GM19240 (cell line): Measurements from ENCODE around the gene ADRM1.
A peak's percentile ranks its signal among the peaks of the same experiment; 100 is the strongest.

Source experiments
- DNase-seq: peaks from one replicate; pipeline ENCODE4 v3.0.0; 2011; ENCODE audit warnings: low spot score; ENCODE audit not compliant: insufficient read length

ADRM1 gene

DNA sequence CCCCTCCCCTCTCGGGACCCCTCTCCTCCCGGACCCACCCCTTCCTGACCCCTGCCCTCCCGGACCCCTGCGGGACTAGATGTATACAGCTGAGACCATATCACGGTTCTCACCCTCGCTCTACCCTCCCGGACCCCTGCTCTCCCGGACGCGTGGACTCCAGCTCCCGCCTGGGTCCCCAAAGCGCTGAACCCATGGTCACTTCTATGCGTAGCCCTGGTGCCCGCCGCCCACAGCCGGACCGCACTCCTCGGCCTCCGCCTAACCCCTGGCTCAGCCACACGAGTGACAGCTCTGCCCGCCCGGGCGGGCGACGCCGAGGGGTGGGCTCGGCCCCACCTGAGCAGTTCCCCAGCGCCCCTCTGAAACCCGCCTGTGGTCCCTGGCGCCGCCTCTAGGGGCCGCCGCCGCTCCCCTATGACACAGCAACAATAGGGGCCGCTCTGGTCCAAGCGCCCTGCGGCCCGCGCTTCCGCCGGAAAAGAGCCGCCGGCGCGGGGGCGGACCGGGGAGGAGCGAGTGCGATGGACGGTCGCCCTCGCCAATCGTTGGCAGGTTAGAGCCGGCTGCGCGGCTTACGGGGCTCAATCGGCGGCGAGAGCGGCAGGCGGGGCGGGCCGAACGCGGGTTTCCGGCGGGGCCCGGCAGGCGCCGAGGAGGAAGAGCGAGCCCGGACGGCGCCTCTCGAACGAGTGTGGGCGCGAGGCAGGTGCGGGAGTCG lies at the start of gene ADRM1:
Gene ADRM1, plus strand, starts transcription at position 657 of the 721 bp plus-strand sequence. CDS start 572 bp downstream, outside the sequence.
- DNase-seq = peak; percentile 100

DNA sequence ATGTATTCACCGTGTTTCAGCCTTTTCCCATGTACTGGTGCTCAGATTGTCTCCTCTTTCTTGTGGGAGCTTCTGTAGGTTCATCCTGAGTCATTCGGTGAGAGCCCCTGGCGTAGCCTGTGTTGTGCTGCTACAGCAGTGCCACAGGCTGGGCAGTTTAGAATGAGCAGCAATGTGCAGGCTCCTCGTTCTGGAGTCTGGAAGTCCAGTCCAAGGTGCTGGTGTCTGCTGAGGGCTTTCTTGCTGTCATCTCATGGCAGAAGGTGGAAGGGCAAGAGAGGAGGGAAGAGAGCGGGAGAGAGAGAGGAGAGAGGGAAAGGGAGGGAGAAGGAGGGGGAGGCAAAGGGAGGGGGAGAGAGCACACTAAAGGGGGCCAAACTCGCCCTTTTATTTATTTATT lies 49.4 kb upstream of the ADRM1 start:
- DNase-seq = no peak

- DNase-seq = no peak
Measured at GRCh38 chr20:62254021-62254724, 48.6 kb upstream of the ADRM1 start.

DNA sequence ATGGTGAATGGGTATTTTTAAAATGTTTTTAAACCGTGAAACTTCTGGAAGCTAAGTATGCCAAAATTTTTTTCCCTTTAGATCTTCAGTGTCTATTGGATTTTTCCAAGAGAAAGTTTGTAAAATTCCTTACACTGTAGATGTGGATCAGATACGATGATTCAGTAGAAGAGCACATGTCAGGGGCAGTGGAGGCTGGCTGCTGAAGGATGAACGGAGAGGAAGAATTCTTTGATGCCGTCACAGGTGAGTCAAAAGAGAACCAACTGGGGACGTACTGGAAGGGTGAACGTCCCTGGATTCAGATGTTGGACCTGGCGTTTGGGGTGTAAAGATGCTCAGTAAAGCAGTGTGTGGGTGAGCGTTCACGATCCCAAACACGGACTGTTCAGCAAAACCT lies 46.8 kb upstream of the ADRM1 start:
- no peak for DNase-seq

DNA sequence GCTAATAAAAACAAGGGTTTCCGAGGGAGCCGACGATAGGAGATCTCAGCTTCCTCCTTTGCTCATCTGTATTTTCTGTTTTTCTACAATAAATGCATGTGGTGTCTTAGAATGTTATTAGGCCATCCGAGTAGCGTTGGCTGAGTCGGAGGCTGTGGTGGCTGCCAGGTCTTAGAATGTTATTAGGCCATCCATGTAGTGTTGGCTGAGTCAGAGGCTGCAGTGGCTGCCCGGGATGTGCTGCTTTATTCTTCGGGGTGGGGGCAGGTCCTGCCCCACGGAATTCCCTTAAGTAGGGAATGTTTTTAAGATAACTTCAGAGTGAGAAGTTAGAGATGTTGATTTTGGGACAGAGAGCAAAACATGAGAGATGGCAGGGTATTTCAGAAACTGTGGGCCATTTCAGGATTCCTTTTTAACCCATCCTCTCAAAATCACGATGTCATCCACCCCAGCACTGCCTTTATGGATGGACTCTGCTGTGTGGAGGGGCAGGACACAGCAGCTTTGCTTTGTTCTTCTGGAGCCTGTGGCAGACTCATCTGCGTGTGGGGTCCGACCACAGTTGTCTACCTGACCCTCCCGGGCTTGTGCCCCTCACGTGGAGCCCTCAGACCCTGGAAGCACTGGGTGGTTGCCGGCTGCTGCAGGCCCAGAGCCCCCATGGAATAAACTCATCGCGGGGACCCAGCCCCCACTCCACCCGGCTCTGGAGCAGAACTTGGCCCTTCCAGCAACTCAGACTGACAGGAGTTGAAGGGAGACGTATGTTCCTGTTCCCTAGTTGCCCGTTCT lies 44.1 kb upstream of the ADRM1 start:
- no peak for DNase-seq

- no peak for DNase-seq
Measured at GRCh38 chr20:62259294-62259565, 43.6 kb upstream of the ADRM1 start.

- no peak for DNase-seq
Measured at GRCh38 chr20:62262064-62262463, 40.7 kb upstream of the ADRM1 start.

DNA sequence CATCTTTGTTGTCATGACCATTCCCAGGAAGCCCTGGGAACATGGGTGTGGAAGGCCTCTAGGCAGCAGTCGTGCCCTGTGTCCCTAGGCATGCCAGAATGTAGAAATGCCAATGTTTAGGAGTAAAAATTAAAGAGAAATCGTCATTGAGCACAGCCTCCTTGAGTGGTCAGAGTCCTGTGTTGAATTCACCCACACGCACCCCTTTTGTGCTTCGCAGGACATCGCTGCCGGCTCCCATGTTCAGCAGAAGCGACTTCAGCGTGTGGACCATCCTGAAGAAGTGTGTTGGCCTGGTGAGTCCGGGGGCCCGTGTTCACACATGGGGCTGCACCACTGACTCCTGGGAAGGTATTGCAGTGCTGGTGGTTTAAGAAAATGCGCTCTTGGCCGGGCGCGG lies 39.4 kb upstream of the ADRM1 start:
- no peak for DNase-seq

- no peak for DNase-seq
Measured at GRCh38 chr20:62265365-62265764, 37.4 kb upstream of the ADRM1 start.

GRCh38 chr20:62266340-62266739 lies 36.5 kb upstream of the ADRM1 start:
- no peak for DNase-seq

DNA sequence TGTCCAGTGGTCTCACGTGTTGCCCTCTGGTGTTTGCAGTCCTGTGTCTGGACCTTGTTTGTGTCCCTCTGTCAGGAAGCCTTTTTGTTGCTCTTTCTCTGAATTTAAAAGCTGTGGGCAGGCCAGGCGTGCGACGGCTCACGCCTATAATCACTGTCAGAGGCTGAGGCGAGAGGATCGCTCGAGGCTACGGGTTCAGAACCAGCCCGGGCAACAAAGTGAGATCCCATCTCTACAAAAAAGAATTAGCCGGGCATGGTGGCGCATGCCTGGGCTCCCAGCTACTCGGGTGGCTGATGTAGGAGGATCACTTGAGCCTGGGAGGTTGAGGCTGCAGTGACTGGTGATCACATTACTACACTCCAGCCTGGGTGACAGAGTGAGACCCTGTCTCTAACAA lies 35.9 kb upstream of the ADRM1 start:
- DNase-seq = no peak

GRCh38 chr20:62267543-62267942 lies 35.3 kb upstream of the ADRM1 start:
- no peak for DNase-seq

- no peak for DNase-seq
Measured at GRCh38 chr20:62268228-62268900, 34.4 kb upstream of the ADRM1 start.

DNA sequence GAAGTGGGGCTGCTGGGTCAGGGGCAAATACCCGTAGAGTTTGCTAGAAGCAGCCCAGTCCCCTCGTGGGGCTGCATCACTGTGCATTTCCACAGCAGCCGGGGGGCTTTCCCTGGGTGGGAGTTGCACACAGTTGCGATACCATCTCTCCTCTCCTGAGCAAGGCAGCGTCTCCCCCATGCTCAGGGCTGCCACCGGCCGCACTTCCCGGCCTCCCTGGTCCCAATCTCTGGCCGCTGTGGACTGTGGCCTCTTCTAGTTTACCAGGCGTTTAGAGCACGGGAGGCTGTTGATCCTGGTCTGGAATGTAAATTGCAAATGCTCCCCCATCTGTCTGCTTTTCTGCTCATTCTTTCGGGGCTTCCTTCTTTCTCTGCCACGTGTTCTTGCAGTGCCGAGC lies 33.4 kb upstream of the ADRM1 start:
- no peak for DNase-seq

DNA sequence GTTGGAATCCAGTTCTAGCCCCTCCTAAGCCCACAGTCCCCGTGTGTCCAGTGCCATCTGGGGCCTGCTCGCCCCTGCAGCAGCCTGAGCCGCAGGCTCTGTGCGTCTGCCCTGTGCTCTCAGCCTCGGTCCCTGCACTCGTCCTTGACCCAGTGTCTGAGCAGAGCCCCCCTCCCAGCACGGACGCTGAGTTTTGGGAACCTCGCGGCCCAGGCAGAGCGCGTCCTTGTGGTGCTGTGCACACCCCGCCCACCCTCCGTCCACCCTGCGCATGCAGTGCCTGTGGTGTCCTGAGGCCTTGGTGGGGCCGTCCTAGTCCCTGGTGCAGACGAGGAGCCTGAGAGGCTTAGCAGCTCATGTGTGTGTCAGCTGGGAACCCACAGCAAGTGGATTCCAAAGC lies 32.9 kb upstream of the ADRM1 start:
- DNase-seq = no peak

DNA sequence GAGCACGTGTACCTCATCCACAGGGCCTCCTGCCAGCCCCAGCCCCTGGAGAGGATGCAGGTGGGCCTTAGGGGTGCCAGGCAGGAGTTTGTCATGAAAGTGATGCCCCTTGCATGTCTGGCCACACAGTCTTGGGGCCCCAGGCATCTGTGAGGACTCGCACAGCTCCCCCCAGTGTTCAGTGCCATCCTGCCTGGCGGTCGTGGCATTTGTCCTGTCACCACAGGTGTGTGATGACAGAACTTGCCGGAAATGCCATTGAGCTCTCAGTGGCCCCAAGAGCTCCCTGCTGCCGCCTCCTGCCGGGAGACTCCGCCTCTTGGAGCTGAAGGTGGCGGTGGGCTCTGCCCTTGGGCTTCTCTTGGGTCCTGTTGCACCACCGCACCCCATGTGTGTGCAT lies 30.6 kb upstream of the ADRM1 start:
- no peak for DNase-seq

DNA sequence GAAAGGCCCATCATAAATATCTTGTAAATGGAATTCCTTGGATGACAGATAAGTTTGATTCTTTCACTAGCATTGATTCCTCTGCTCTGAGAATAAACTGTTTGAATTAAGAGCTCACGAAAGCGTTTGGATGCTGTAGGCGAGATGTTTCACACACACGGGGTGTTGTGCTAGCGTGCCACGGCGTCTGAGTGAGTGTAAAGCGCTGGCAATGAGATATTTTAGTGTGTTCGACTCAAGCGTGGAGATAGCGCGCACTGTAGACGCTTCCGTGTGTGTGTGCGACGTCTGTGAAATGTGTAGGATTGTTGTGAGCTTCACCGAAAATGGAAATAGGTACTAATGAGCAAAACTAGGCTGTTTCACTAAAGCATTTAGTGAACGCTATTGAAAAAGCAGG lies 29.4 kb upstream of the ADRM1 start:
- no peak for DNase-seq

DNA sequence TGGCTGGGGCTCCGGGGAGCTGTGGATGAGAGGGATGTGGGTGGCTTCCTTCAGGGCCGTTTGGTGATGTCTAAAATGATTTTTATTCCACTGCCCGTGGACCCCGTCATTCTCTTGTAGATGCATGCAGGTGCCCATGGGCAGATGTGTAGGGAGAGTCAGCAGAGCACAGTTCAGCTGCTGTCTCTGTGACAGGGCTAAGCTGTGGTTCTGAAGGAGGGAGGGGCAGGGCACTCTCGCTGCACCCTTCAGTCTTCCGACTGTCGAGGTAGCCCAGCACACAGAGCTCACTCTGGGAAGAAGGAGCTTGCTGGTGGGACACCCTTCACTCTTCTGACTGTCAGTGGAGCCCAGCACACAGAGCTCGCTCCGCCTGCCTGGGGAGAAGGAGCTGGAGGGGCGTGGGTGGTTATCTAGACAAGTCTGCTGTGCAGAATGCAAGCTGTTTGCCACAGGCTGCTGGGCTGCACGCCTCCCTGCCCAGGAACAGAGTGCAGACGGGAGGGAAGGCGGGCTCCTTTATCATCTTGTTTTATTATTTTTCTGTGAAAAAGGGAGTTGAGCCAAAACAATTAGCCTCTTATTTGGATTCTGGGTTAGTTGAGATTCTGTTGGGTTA lies 28.4 kb upstream of the ADRM1 start:
- DNase-seq = no peak

GRCh38 chr20:62275219-62275618 lies 27.6 kb upstream of the ADRM1 start:
- no peak for DNase-seq

DNA sequence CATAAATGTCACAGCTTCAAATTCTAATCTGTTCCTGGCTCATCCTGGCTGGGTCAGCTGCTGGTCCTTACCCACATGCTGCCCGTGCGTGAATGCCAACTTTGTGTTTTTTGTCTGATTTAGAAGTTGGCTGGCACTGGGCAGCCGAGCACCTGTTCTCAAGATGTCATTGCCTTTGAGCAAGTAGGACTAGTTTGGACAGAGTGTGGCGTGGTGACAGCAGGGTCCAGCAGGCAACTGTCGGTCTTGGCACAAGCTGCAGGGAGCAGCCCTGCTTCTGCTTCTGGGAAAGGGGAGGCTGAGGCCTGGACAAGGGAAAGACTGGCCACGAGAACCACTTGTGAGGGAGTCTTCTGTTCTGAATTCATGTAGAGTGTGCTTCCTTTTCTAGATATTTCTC lies 26.4 kb upstream of the ADRM1 start:
- DNase-seq = no peak

DNA sequence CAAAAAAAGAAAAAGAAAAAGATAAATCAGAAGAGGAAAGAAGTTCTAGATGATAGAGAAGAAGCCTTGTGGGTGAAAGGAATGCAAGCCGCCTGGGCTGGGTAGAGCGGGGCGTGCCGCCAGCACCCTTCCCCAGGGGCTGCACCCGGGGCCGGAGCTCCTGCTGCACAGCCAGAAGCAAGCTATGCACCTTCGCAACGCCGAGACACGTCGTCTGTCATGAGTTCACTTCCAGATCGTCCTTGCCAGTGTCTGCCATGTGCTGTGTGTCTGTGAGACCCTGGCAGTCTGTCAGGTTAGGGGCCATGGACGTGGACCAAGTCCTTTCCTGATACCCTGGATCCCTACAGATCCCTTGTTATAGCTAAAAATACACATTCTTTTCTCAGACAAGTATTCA lies 25.5 kb upstream of the ADRM1 start:
- DNase-seq = no peak

GRCh38 chr20:62280303-62280702 lies 22.5 kb upstream of the ADRM1 start:
- DNase-seq = no peak
